ENCODE data around the gene RBM6.
A peak's percentile ranks its signal among the peaks of the same experiment; 100 is the strongest.
"Not testable (repeated sequence)": the region's sequence is repeated elsewhere in the genome, so short reads cannot be mapped to it uniquely, and the experiment has no call there.

RBM6 gene, protein sequence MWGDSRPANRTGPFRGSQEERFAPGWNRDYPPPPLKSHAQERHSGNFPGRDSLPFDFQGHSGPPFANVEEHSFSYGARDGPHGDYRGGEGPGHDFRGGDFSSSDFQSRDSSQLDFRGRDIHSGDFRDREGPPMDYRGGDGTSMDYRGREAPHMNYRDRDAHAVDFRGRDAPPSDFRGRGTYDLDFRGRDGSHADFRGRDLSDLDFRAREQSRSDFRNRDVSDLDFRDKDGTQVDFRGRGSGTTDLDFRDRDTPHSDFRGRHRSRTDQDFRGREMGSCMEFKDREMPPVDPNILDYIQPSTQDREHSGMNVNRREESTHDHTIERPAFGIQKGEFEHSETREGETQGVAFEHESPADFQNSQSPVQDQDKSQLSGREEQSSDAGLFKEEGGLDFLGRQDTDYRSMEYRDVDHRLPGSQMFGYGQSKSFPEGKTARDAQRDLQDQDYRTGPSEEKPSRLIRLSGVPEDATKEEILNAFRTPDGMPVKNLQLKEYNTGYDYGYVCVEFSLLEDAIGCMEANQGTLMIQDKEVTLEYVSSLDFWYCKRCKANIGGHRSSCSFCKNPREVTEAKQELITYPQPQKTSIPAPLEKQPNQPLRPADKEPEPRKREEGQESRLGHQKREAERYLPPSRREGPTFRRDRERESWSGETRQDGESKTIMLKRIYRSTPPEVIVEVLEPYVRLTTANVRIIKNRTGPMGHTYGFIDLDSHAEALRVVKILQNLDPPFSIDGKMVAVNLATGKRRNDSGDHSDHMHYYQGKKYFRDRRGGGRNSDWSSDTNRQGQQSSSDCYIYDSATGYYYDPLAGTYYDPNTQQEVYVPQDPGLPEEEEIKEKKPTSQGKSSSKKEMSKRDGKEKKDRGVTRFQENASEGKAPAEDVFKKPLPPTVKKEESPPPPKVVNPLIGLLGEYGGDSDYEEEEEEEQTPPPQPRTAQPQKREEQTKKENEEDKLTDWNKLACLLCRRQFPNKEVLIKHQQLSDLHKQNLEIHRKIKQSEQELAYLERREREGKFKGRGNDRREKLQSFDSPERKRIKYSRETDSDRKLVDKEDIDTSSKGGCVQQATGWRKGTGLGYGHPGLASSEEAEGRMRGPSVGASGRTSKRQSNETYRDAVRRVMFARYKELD

GRCh38 chr3:49939858-49940666, at the start of gene RBM6:
Gene RBM6, plus strand, starts transcription at chr3:49940150. Its CDS starts 22,492 bp downstream, at chr3:49962642.
- peak; percentile 90 to 92 for DNase-seq (ENCODE audit: low read depth in 2 of 2)

DNA sequence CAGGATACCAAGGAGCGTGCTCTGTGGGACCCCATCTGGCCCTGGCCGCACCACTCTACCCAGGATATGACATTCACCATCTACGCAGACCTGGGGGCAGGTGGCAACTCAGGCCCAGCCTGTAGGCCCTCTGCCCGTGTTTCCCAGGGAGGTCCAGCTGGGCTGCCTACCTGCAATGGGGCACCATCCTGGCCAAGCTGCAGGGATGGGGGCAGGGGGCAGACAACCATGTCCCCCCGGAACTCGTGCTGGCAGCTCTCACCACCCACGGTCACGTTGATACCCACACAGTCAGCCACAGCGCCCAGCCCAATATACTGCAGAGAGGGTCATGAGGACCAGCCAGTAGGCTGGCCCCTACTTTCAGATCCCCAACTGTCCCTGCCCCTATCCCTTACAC, 44.2 kb upstream of the RBM6 start:
- no peak for DNase-seq (ENCODE audit: low read depth in 2 of 2)

DNA sequence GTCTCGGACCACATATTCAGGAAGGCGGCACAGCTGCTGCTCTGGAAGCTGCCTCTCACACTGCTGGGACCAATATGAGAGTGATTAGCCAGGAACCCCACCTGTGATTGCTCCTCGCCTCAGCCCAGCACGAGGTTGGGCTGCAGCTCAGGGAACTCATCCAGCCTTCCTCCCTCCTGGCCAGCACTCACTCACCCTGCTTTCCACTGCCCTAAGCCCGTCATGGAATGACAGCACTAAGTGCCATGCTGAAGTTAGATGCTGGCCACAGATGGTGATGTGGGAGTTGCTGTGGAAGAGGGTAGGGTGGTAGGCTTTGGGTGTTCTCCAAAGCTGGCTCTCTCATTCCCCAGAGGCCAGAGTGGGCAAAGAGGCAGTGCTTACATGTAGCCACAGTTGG, 43.6 kb upstream of the RBM6 start:
- no peak for DNase-seq (ENCODE audit: low read depth in 2 of 2)

- DNase-seq (ENCODE audit: low read depth in 2 of 2), result no peak
Observed at GRCh38 chr3:49898991-49899390, 41.0 kb upstream of the RBM6 start.

DNA sequence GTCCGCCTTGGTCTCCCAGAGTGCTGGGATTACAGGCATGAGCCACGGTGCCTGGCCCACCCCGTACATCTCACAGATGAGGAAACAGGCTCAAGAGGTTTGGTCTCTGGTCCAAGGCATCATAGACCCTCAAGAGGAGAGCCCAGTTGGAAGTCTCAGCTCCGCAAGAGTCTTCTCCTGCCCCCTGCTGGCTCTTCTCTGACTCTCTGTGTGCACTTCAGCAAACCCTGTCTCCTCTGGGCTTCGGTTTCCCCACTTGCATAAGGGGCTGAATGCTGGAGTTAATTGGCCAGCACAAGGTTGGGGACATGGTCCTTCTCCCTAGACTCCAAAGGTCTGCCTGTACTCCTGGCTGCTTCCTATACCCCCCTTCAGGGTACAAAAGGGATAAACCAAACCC, 40.1 kb upstream of the RBM6 start:
- DNase-seq (ENCODE audit: low read depth in 2 of 2), result no peak

GRCh38 chr3:49900491-49901153, 39.3 kb upstream of the RBM6 start:
- DNase-seq (ENCODE audit: low read depth in 2 of 2), result no peak

DNA sequence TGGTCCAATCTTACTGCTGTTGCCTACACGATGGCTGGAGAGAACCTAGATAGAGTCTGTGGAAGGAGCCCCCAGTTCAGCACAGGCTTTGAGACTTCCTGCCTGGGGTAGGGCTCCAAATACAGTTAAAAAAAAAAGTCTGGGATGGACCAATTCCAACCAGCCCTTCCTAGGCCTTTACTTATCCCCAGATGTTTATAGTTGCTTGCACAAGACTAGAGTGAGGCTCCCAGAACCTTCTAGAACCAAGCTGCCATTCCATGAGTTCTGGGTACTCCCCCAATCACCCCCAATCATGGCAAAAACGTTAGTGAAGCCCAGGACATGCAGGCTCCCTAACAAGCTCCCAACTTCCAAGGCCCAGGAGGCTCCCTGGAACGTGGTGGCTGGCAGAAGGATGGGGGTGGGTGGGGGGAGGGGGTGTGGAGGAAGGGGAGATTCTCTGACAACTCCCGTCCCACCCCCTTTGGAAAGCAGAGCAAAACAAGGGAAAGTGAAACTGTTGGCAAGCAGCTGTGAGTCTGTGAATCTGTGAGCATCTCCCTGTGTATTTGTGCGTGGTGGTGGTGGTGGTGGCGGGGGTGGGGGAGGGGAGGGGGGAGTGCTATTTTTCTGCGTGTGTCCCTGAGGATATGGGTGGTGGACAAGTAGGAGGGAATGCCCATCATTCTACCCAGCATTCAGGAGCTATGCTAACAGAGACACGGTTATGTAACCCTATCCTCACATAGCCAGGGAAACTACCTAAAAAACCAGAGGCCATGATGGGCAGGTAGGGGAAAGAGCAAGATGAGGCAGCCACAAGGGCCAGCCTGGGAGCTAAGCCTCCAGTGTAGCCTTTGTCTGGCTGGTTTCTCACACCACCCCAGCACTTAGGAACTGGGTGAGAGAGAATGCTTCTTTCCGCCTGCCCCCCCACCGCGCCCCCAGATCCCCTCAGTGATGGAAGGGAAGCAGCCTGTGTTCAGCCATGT, 38.3 kb upstream of the RBM6 start:
- no peak for DNase-seq (ENCODE audit: low read depth in 2 of 2)

- DNase-seq (ENCODE audit: low read depth in 2 of 2), result no peak
Observed at GRCh38 chr3:49902511-49903345, 37.2 kb upstream of the RBM6 start.

DNA sequence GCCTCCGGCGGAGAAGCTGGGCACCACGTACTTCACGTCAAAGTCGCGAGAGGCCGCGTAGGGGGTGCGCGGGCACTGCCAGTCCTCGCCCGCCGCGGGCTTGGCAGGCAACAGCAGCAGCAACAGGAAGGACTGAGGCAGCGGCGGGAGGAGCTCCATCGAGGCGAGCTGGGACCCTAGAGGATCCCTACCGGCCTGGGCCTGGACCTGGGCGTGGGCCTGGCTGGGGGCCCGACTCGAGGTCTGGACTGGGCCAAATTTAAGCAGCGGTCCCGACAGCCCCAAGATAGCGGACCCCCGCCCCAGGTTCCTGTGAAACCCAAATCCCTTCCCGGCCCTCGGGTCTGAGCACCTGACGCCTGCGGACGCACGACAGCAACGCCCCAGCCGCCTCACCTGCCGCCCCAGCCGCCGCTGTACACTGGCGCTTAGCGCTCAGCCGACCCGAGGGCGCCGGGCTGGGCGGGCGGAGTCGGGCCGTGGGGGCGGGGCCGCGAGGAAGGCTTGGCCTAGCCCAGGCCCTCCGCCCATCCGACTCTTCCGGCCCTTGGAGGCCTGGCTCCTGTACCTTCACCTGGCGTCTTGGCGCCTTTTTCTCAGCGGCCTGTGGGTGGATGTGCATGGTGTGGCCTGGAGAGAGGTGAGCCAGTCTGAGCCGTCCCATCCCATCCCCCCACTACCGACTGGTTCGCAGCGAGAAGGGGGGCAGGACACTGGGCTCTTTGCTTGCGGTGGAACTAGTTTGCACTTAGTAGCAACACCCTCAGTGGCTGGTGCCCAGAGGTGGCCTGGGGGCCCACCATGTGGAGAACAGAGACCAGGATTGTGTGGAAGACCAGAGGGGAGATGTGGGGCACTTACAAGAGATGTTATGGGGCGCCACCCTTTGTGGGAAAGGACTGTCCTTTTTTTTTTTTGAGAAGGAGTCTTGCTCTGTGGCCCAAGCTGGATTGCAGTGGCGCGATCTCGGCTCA, 36.2 kb upstream of the RBM6 start, which contains the start of gene MST1R:
TSS of gene MST1R (minus strand) at position 423 of the 974 bp plus-strand sequence. CDS start at position 159, 264 bp downstream.
- DNase-seq (ENCODE audit: low read depth in 2 of 2), result peak; percentile 73 to 79

DNA sequence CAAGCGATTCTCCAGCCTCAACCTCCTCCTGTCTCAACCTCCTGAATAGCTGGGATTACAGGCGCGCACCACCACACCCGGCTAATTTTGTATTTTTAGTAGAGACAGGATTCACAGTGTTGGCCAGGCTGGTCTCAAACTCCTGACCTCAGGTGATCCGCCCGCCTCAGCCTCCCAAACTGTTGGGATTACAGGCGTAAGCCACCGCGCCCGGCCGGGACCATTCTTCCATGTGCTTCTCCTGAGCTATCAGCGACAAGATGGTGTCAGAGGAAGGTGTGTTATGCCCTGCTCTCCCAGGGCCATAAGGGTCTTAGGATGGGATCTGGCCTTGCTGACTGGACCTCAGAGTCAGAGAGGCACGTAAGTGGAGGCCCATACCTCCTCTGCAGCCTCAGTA, 35.5 kb upstream of the RBM6 start:
- DNase-seq (ENCODE audit: low read depth in 2 of 2), result not testable (repeated sequence)

GRCh38 chr3:49906073-49906743, 33.7 kb upstream of the RBM6 start:
- DNase-seq (ENCODE audit: low read depth in 2 of 2), result peak; percentile 13 to 31

- DNase-seq (ENCODE audit: low read depth in 2 of 2), result no peak
Observed at GRCh38 chr3:49908373-49909199, 31.4 kb upstream of the RBM6 start.

DNA sequence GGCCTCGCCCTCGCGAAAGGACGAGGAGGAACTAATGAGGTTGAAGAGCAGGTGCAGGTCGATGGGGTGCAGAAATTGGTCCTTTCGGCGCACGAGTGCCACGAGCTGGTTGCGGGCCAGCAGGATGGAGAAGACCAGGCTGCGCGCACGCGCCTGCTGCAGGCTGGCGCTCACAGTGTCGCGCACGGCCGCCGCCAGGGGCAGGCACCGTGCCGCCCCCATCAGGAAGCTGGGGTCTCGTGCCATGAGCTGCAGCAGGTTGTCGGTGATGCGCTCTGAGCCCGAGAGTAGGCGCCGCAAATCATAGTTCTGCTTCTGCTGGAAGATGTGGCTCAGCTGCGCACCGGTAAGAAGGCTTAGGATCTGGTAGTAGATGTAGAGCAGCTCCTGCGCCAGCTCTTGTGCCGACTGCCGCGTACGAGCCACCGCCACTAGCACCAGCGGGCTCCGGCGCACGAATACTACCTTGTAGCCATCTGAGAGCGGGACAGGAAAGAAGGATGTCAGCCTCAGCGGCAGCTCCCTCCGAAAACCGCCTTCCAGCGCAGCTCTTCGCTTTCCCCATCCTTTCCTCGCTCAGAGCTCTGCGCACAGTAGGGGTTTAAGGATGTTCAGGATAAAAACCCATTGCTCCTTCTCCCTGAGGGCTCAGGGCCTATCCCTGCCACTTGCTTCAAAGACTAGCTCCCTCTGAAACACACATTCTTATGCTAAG, 29.4 kb upstream of the RBM6 start:
- DNase-seq (ENCODE audit: low read depth in 2 of 2), result no peak

DNA sequence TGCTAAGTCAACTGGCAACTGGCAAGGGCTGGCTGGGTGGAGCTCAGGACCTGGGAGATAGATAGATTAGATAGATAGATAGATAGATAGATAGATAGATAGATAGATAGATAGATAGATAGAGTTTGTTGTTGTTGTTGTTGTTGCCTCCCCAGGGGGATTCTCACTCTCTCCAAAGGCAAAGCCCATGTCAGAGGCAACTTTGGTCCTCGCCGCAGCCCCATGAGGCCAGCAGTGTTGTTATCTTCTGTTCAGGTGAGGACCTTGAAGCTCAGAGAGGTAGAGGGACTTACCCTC, 28.9 kb upstream of the RBM6 start:
- DNase-seq (ENCODE audit: low read depth in 2 of 2), result no peak

GRCh38 chr3:49911611-49912010, 28.3 kb upstream of the RBM6 start:
- DNase-seq (ENCODE audit: low read depth in 2 of 2), result no peak

- DNase-seq (ENCODE audit: low read depth in 2 of 2), result no peak
Observed at GRCh38 chr3:49912881-49913281, 27.1 kb upstream of the RBM6 start.

Measured in activated CD4-positive, alpha-beta T cell treated with anti-CD3 and anti-CD28 coated beads for 24 hours (primary cell).